HG03175 (cell line): ENCODE data around the gene KLF17.
"Not testable (repeated sequence)": the region's sequence is repeated elsewhere in the genome, so short reads cannot be mapped to it uniquely, and the experiment has no call there.

Source experiments
- ATAC-seq: cut with Tn5 transposase; IDR thresholded peaks from one replicate; pipeline ENCODE4 v1.9.1; 2021; ENCODE audit warnings: mild to moderate bottlenecking, moderate library complexity; ENCODE audit not compliant: unreplicated experiment

The KLF17 gene

GRCh38 chr1:44108241-44108640 is 10.4 kb upstream of the KLF17 start:
- no peak for ATAC-seq

- no peak for ATAC-seq
Observed at GRCh38 chr1:44108971-44109370, 9.7 kb upstream of the KLF17 start.

GRCh38 chr1:44110916-44111315 is 7.7 kb upstream of the KLF17 start:
- no peak for ATAC-seq

- ATAC-seq, result no peak
Observed at GRCh38 chr1:44111861-44112260, 6.8 kb upstream of the KLF17 start.

GRCh38 chr1:44112486-44112885 is 6.1 kb upstream of the KLF17 start:
- no peak for ATAC-seq

- no peak for ATAC-seq
Observed at GRCh38 chr1:44113095-44113609, 5.5 kb upstream of the KLF17 start.

- ATAC-seq, result no peak
Observed at GRCh38 chr1:44114098-44114497, 4.5 kb upstream of the KLF17 start.

GRCh38 chr1:44117272-44117671 is 1.3 kb upstream of the KLF17 start:
- not testable (repeated sequence) for ATAC-seq

- ATAC-seq, result no peak
Observed at GRCh38 chr1:44119525-44119924, 904 bp downstream of the KLF17 start.

GRCh38 chr1:44120398-44120949 is 1.9 kb downstream of the KLF17 start:
- ATAC-seq, result no peak

GRCh38 chr1:44129616-44130500 is 11.2 kb downstream of the KLF17 start:
- ATAC-seq, result no peak

- no peak for ATAC-seq
Observed at GRCh38 chr1:44131411-44131810, 12.8 kb downstream of the KLF17 start.

- ATAC-seq, result no peak
Observed at GRCh38 chr1:44134071-44134920, 15.7 kb downstream of the KLF17 start.

GRCh38 chr1:44135886-44136285 is 17.3 kb downstream of the KLF17 start:
- ATAC-seq, result no peak

GRCh38 chr1:44138239-44138638 is 19.6 kb downstream of the KLF17 start:
- no peak for ATAC-seq

- ATAC-seq, result not testable (repeated sequence)
Observed at GRCh38 chr1:44139565-44139964, 20.9 kb downstream of the KLF17 start.

- no peak for ATAC-seq
Observed at GRCh38 chr1:44141531-44141930, 22.9 kb downstream of the KLF17 start, which contains the start of gene KLF18. Gene KLF18 (minus strand): TSS chr1:44141631. CDS start chr1:44141631, 0 bp downstream.

GRCh38 chr1:44144962-44145756 is 26.5 kb downstream of the KLF17 start:
- no peak for ATAC-seq

GRCh38 chr1:44146536-44147361 is 28.1 kb downstream of the KLF17 start:
- no peak for ATAC-seq

- ATAC-seq, result no peak
Observed at GRCh38 chr1:44147582-44147981, 29.0 kb downstream of the KLF17 start.
